WTC11 (cell line): Measurements from ENCODE around the gene COX5A. TPM values are rescaled to one million over a fixed set of nuclear protein-coding genes. Genes with fewer than 3 reads are reported as not detected.

ENCODE experiments used
- ATAC-seq: fragments of 200-7000 bp; cut with Tn5 transposase; 2 replicates; pipeline ENCODE4 v1.10.0; 2021; ENCODE audit warnings: mild to moderate bottlenecking, moderate library complexity
- CTCF ChIA-PET: fragments of 300-600 bp; sonication (Branson Sonifier 250); formaldehyde crosslinking; loops from one replicate; lab custom pipeline; 2021; ENCODE audit warnings: antibody characterized with exemption; lab: Charles Lee
- POLR2A ChIA-PET: fragments of 350-600 bp; sonication (Branson Sonifier 250); formaldehyde crosslinking; loops from one replicate; lab custom pipeline; 2021; ENCODE audit warnings: antibody characterized with exemption; lab: Charles Lee
- DNase-seq: peaks from one replicate; pipeline ENCODE4 v3.0.0; 2021; ENCODE audit warnings: low spot score
- H3K27ac Mint-ChIP-seq: 2 replicates; pipeline ENCODE4 v1.8.0; 2021; ENCODE audit warnings: mixed read lengths
- H3K27me3 Mint-ChIP-seq: 2 replicates; pipeline ENCODE4 v1.8.0; 2021; ENCODE audit warnings: low read depth, mild to moderate bottlenecking, moderate library complexity, mixed read lengths
- H3K36me3 Mint-ChIP-seq: 2 replicates; pipeline ENCODE4 v1.8.0; 2021; ENCODE audit warnings: mixed read lengths
- H3K4me1 Mint-ChIP-seq: 2 replicates; pipeline ENCODE4 v1.8.0; 2022; ENCODE audit warnings: mixed read lengths
- H3K4me3 Mint-ChIP-seq: 2 replicates; pipeline ENCODE4 v1.8.0; 2021; ENCODE audit warnings: mild to moderate bottlenecking, moderate library complexity, mixed read lengths
- H3K9me3 Mint-ChIP-seq: 2 replicates; pipeline ENCODE4 v1.8.0; 2021; ENCODE audit warnings: mixed read lengths
- CREB1 ChIP-seq: sonication (generic); formaldehyde crosslinking; IDR thresholded peaks from 2 replicates; pipeline ENCODE4 v1.8.0; 2023; ENCODE audit warnings: mild to moderate bottlenecking, missing genetic modification reagents
- GABPB1 ChIP-seq: sonication (generic); formaldehyde crosslinking; IDR thresholded peaks from 2 replicates; pipeline ENCODE4 v1.8.1; 2023; ENCODE audit warnings: mild to moderate bottlenecking, missing genetic modification reagents
- KAT7 ChIP-seq: sonication (generic); formaldehyde crosslinking; IDR thresholded peaks from 2 replicates; pipeline ENCODE4 v1.8.1; 2023; ENCODE audit warnings: missing genetic modification reagents, mild to moderate bottlenecking, borderline replicate concordance
- MXD4 ChIP-seq: fragments of 250-450 bp; sonication (Bioruptor Pico); IDR thresholded peaks from 2 replicates; pipeline ENCODE4 v1.8.0; 2021; ENCODE audit warnings: mild to moderate bottlenecking, moderate library complexity, borderline replicate concordance
- NFE2L1 ChIP-seq: sonication (generic); formaldehyde crosslinking; IDR thresholded peaks from 2 replicates; pipeline ENCODE4 v1.8.1; 2023; ENCODE audit warnings: missing genetic modification reagents
- NR1H2 ChIP-seq: sonication (generic); formaldehyde crosslinking; IDR thresholded peaks from 2 replicates; pipeline ENCODE4 v1.9.0; 2021; ENCODE audit warnings: mild to moderate bottlenecking, moderate library complexity, missing genetic modification reagents
- NR2C2 ChIP-seq: sonication (generic); formaldehyde crosslinking; IDR thresholded peaks from 2 replicates; pipeline ENCODE4 v1.8.0; 2022; ENCODE audit warnings: mild to moderate bottlenecking, missing genetic modification reagents
- NR3C1 ChIP-seq: sonication (generic); formaldehyde crosslinking; conservative IDR thresholded peaks from 2 replicates; pipeline ENCODE4 v1.8.1; 2023; ENCODE audit warnings: low read depth, mild to moderate bottlenecking, missing genetic modification reagents
- RORB ChIP-seq: fragments of 250-450 bp; sonication (Bioruptor Pico); IDR thresholded peaks from 2 replicates; pipeline ENCODE4 v1.9.0; 2021; ENCODE audit warnings: mild to moderate bottlenecking
- SMAD4 ChIP-seq: sonication (generic); formaldehyde crosslinking; IDR thresholded peaks from 2 replicates; pipeline ENCODE4 v1.8.0; 2022; ENCODE audit warnings: mild to moderate bottlenecking, missing genetic modification reagents
- ZNF121 ChIP-seq: sonication (generic); formaldehyde crosslinking; IDR thresholded peaks from 2 replicates; pipeline ENCODE4 v1.8.0; 2023; ENCODE audit warnings: missing genetic modification reagents
- ZNF263 ChIP-seq: sonication (generic); formaldehyde crosslinking; IDR thresholded peaks from 2 replicates; pipeline ENCODE4 v1.8.1; 2022; ENCODE audit warnings: low read depth, mild to moderate bottlenecking, moderate library complexity, missing genetic modification reagents
- ZNF671 ChIP-seq: fragments of 250-450 bp; sonication (Bioruptor Pico); IDR thresholded peaks from 2 replicates; pipeline ENCODE4 v1.8.0; 2021; ENCODE audit warnings: mild to moderate bottlenecking
- total RNA-seq: library from RNA; stranded (reverse); gene quantifications from 3 replicates; pipeline ENCODE4 v1.2.3, GENCODE V29; 2021
- TF ChIP-seq, protein P1 (sequence below): sonication (generic); formaldehyde crosslinking; IDR thresholded peaks from 2 replicates; pipeline ENCODE4 v1.8.0; 2022; ENCODE audit warnings: missing genetic modification reagents
- TF ChIP-seq, protein P2 (sequence below): fragments of 250-450 bp; sonication (Bioruptor Pico); IDR thresholded peaks from 2 replicates; pipeline ENCODE4 v1.8.0; 2021; ENCODE audit warnings: mild to moderate bottlenecking
- TF ChIP-seq, protein P3 (sequence below): fragments of 250-450 bp; sonication (Bioruptor Pico); IDR thresholded peaks from 2 replicates; pipeline ENCODE4 v1.9.0; 2021; ENCODE audit warnings: mild to moderate bottlenecking
- TF ChIP-seq, protein P4 (sequence below): sonication (generic); formaldehyde crosslinking; conservative IDR thresholded peaks from 2 replicates; pipeline ENCODE4 v1.8.1; 2023; ENCODE audit warnings: mild to moderate bottlenecking, low read depth, missing genetic modification reagents, moderate library complexity
- TF ChIP-seq, protein P5 (sequence below): sonication (generic); formaldehyde crosslinking; IDR thresholded peaks from 2 replicates; pipeline ENCODE4 v1.8.1; 2022; ENCODE audit warnings: missing genetic modification reagents, borderline replicate concordance

The COX5A gene
- total RNA-seq, 1 experiment from 2014 or later: 354 TPM

DNA sequence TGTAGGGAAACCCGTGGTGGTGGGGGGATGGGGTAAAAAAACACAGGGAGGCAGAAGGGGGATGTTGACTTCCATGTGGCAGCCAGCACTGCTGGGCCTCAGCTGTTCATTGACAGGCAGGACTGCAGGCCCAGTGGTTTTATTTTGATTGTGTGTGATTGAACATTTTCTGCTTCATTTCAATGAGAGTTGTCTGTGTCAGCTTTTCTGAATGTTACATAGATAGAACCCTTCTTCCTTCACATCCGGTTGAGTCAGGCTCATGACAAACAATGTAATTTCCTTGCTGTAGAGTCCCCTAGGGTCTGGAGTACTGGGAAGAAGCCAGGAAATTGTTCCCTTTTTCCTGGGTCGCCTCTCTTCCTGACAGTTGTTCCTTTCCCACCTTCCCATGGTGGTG, 26.9 kb upstream of the COX5A start:
- CTCF ChIA-PET: interaction anchor here (0.8 to 1.3 kb wide), 3 partner anchors 14 to 59 kb away, joined by 3 to 8 read pairs (median 3); partner anchors contain the start of genes PPCDC and SCAMP5
- H3K4me3 Mint-ChIP-seq: no peak overlapping the region
- H3K36me3 Mint-ChIP-seq: no peaks in the 10 kb centered on the region
- no peak overlapping the region; the same call in 1 of the 2 replicates for H3K27ac Mint-ChIP-seq
- no peak for DNase-seq
- no peak for ATAC-seq
- peaks cover 21% of the 10 kb centered on the region for H3K27me3 Mint-ChIP-seq
- H3K4me1 Mint-ChIP-seq: peaks cover 20% of the 10 kb centered on the region
- TF ChIP-seq CREB1 (CRISPR knock-in tag): no peak
- no peak for TF ChIP-seq SMAD4
- TF ChIP-seq, protein P1, sequence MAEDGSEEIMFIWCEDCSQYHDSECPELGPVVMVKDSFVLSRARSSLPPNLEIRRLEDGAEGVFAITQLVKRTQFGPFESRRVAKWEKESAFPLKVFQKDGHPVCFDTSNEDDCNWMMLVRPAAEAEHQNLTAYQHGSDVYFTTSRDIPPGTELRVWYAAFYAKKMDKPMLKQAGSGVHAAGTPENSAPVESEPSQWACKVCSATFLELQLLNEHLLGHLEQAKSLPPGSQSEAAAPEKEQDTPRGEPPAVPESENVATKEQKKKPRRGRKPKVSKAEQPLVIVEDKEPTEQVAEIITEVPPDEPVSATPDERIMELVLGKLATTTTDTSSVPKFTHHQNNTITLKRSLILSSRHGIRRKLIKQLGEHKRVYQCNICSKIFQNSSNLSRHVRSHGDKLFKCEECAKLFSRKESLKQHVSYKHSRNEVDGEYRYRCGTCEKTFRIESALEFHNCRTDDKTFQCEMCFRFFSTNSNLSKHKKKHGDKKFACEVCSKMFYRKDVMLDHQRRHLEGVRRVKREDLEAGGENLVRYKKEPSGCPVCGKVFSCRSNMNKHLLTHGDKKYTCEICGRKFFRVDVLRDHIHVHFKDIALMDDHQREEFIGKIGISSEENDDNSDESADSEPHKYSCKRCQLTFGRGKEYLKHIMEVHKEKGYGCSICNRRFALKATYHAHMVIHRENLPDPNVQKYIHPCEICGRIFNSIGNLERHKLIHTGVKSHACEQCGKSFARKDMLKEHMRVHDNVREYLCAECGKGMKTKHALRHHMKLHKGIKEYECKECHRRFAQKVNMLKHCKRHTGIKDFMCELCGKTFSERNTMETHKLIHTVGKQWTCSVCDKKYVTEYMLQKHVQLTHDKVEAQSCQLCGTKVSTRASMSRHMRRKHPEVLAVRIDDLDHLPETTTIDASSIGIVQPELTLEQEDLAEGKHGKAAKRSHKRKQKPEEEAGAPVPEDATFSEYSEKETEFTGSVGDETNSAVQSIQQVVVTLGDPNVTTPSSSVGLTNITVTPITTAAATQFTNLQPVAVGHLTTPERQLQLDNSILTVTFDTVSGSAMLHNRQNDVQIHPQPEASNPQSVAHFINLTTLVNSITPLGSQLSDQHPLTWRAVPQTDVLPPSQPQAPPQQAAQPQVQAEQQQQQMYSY (CRISPR knock-in tag): no peak
- TF ChIP-seq, protein P2, sequence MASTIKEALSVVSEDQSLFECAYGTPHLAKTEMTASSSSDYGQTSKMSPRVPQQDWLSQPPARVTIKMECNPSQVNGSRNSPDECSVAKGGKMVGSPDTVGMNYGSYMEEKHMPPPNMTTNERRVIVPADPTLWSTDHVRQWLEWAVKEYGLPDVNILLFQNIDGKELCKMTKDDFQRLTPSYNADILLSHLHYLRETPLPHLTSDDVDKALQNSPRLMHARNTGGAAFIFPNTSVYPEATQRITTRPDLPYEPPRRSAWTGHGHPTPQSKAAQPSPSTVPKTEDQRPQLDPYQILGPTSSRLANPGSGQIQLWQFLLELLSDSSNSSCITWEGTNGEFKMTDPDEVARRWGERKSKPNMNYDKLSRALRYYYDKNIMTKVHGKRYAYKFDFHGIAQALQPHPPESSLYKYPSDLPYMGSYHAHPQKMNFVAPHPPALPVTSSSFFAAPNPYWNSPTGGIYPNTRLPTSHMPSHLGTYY: no peak
- no peak for TF ChIP-seq MXD4
- no peak for TF ChIP-seq NR3C1 (CRISPR knock-in tag)
- TF ChIP-seq, protein P3, sequence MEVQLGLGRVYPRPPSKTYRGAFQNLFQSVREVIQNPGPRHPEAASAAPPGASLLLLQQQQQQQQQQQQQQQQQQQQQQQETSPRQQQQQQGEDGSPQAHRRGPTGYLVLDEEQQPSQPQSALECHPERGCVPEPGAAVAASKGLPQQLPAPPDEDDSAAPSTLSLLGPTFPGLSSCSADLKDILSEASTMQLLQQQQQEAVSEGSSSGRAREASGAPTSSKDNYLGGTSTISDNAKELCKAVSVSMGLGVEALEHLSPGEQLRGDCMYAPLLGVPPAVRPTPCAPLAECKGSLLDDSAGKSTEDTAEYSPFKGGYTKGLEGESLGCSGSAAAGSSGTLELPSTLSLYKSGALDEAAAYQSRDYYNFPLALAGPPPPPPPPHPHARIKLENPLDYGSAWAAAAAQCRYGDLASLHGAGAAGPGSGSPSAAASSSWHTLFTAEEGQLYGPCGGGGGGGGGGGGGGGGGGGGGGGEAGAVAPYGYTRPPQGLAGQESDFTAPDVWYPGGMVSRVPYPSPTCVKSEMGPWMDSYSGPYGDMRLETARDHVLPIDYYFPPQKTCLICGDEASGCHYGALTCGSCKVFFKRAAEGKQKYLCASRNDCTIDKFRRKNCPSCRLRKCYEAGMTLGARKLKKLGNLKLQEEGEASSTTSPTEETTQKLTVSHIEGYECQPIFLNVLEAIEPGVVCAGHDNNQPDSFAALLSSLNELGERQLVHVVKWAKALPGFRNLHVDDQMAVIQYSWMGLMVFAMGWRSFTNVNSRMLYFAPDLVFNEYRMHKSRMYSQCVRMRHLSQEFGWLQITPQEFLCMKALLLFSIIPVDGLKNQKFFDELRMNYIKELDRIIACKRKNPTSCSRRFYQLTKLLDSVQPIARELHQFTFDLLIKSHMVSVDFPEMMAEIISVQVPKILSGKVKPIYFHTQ (CRISPR knock-in tag): no peak
- no peak for TF ChIP-seq ZNF263
- no peak for TF ChIP-seq NFE2L1 (CRISPR knock-in tag)
- TF ChIP-seq ZNF121: no peak
- no peak for TF ChIP-seq NR1H2 (CRISPR knock-in tag)
- no peak for TF ChIP-seq GABPB1 (CRISPR knock-in tag)
- no peak for TF ChIP-seq RORB (CRISPR knock-in tag)
- H3K9me3 Mint-ChIP-seq: no peaks in the 10 kb centered on the region
- POLR2A ChIA-PET: interaction anchor here (0.5 kb wide), 1 partner anchor 86 kb away, joined by 3 read pairs; no protein-coding TSS in a partner anchor

DNA sequence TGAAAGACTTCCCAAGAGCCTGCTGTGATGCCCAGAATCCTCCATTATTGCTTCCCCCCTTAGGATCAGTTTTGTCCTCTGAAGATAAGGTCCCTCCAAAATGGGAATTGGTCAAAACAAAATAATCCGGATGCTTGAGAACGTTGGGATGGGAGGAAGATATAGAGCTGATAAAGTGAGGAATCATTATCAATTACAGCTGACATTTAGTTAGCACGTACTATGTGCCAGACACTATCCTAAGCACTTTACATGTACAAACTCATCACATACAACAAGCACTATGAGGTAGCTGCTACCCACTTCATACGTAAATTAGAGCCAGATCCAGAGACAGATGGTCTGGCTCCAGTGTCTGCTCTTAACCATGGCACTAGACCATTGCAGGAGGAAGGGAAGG, 25.3 kb upstream of the COX5A start:
- ChIA-PET POLR2A (no interaction called here), CTCF (interaction anchor here (1.2 to 1.8 kb wide), 3 partner anchors 13 to 195 kb away, joined by 3 to 5 read pairs (median 4); no protein-coding TSS in a partner anchor)
- Mint-ChIP-seq H3K4me3 (no peak overlapping the region), H3K4me1 (peaks cover 29% of the 10 kb centered on the region), H3K36me3 (no peaks in the 10 kb centered on the region), H3K27me3 (peaks cover 37% of the 10 kb centered on the region), H3K9me3 (no peaks in the 10 kb centered on the region), H3K27ac (no peak overlapping the region)
- ATAC-seq (no peak), DNase-seq (no peak)
- TF ChIP-seq NR2C2 (CRISPR knock-in tag) (no peak), ZNF671 (CRISPR knock-in tag) (no peak), RORB (CRISPR knock-in tag) (no peak), SMAD4 (no peak), KAT7 (CRISPR knock-in tag) (no peak)
- TF ChIP-seq, protein P4, sequence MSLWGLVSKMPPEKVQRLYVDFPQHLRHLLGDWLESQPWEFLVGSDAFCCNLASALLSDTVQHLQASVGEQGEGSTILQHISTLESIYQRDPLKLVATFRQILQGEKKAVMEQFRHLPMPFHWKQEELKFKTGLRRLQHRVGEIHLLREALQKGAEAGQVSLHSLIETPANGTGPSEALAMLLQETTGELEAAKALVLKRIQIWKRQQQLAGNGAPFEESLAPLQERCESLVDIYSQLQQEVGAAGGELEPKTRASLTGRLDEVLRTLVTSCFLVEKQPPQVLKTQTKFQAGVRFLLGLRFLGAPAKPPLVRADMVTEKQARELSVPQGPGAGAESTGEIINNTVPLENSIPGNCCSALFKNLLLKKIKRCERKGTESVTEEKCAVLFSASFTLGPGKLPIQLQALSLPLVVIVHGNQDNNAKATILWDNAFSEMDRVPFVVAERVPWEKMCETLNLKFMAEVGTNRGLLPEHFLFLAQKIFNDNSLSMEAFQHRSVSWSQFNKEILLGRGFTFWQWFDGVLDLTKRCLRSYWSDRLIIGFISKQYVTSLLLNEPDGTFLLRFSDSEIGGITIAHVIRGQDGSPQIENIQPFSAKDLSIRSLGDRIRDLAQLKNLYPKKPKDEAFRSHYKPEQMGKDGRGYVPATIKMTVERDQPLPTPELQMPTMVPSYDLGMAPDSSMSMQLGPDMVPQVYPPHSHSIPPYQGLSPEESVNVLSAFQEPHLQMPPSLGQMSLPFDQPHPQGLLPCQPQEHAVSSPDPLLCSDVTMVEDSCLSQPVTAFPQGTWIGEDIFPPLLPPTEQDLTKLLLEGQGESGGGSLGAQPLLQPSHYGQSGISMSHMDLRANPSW (CRISPR knock-in tag): no peak
- TF ChIP-seq, protein P5, sequence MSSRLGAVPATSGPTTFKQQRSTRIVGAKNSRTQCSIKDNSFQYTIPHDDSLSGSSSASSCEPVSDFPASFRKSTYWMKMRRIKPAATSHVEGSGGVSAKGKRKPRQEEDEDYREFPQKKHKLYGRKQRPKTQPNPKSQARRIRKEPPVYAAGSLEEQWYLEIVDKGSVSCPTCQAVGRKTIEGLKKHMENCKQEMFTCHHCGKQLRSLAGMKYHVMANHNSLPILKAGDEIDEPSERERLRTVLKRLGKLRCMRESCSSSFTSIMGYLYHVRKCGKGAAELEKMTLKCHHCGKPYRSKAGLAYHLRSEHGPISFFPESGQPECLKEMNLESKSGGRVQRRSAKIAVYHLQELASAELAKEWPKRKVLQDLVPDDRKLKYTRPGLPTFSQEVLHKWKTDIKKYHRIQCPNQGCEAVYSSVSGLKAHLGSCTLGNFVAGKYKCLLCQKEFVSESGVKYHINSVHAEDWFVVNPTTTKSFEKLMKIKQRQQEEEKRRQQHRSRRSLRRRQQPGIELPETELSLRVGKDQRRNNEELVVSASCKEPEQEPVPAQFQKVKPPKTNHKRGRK (CRISPR knock-in tag): no peak
